ENCODE measurements around the gene MAL.

Gene MAL

GRCh38 chr2:94994914-94995552, 30.5 kb upstream of the MAL start:
- Histone ChIP-seq H4K20me1 (ENCODE audit: insufficient read depth, low read length, poor library complexity, severe bottlenecking) (no peaks in the 10 kb centered on the region), H3F3A (ENCODE audit: low read depth) (no peaks in the 10 kb centered on the region), H3K4me3 (ENCODE audit: low read length, poor library complexity, severe bottlenecking) (no peak overlapping the region), H3K4me2 (ENCODE audit: low read depth, low read length, poor library complexity, severe bottlenecking) (no peak overlapping the region), H3K79me2 (ENCODE audit: insufficient read depth, low read length) (no peaks in the 10 kb centered on the region), H3K4me1 (ENCODE audit: insufficient read depth, low read length, poor library complexity, severe bottlenecking) (no peaks in the 10 kb centered on the region), H3K9me3 (ENCODE audit: insufficient read depth, low read depth, low read length) (no peaks in the 10 kb centered on the region), H3K9ac (ENCODE audit: low read depth, low read length, poor library complexity, severe bottlenecking) (no peak overlapping the region), H3K9me2 (replicated peaks; ENCODE audit: low read depth, low read length) (no peaks in the 10 kb centered on the region), H3K36me3 (ENCODE audit: insufficient read depth, low read length) (no peaks in the 10 kb centered on the region), H2AFZ (ENCODE audit: low read length) (no peak overlapping the region), H3K27me3 (ENCODE audit: insufficient read depth, low read length, poor library complexity, severe bottlenecking) (no peaks in the 10 kb centered on the region)
- TF ChIP-seq CTCF (conservative IDR thresholded peaks at IDR 0.05; ENCODE audit: low read length) (no peak), EZH2phosphoT487 (IDR thresholded peaks at IDR 0.05; ENCODE audit: borderline replicate concordance) (no peak)

DNA sequence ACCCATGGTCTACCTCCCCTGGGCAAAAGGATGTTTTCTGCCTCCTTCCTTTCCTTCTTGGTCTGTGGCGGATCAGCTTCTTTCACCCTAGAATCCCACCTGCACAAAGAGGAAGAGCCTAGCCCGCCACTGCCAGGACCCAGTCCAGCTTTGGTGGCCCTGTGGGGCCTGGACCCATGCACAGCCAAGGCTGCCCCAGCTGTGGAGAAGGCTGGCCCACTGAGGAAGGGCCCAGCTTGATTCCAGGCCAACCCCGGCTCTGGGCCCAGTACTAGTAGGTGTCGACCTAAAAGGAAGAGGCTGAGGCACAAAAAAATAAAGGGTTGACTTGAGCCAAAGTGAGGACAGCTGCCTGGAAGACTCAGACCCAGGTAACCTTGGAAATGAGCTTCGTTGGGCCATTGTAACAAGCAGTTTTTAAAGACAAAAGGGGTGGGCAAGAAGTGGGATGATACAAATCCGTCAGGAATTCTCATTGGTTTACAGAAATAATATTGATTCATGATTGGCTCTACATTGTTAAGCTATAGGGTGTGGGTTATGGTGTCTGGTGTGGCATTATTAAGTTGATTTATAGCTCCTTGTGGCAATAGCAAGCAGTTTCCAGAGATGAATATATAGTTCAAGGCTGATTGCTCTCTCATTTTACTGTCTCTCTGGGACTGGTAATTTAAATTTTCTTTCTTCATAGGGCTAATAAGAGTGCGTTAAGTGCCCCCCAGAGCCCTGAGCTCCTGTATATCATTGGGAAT, 29.8 kb upstream of the MAL start:
- H2AFZ ChIP-seq (ENCODE audit: low read length) = no peak overlapping the region
- TF ChIP-seq CTCF (conservative IDR thresholded peaks at IDR 0.05; ENCODE audit: low read length) (no peak), EZH2phosphoT487 (IDR thresholded peaks at IDR 0.05; ENCODE audit: borderline replicate concordance) (no peak)
- H3K9me2 ChIP-seq (replicated peaks; ENCODE audit: low read depth, low read length) = no peaks in the 10 kb centered on the region
- no peaks in the 10 kb centered on the region for H3K4me1 ChIP-seq (ENCODE audit: insufficient read depth, low read length, poor library complexity, severe bottlenecking)
- no peaks in the 10 kb centered on the region for H3K27me3 ChIP-seq (ENCODE audit: insufficient read depth, low read length, poor library complexity, severe bottlenecking)
- no peaks in the 10 kb centered on the region for H3F3A ChIP-seq (ENCODE audit: low read depth)
- H3K4me2 ChIP-seq (ENCODE audit: low read depth, low read length, poor library complexity, severe bottlenecking) = no peak overlapping the region
- no peaks in the 10 kb centered on the region for H3K79me2 ChIP-seq (ENCODE audit: insufficient read depth, low read length)
- H4K20me1 ChIP-seq (ENCODE audit: insufficient read depth, low read length, poor library complexity, severe bottlenecking) = no peaks in the 10 kb centered on the region
- H3K9me3 ChIP-seq (ENCODE audit: insufficient read depth, low read depth, low read length) = no peaks in the 10 kb centered on the region
- H3K9ac ChIP-seq (ENCODE audit: low read depth, low read length, poor library complexity, severe bottlenecking) = no peak overlapping the region
- H3K4me3 ChIP-seq (ENCODE audit: low read length, poor library complexity, severe bottlenecking) = no peak overlapping the region
- H3K36me3 ChIP-seq (ENCODE audit: insufficient read depth, low read length) = no peaks in the 10 kb centered on the region

DNA sequence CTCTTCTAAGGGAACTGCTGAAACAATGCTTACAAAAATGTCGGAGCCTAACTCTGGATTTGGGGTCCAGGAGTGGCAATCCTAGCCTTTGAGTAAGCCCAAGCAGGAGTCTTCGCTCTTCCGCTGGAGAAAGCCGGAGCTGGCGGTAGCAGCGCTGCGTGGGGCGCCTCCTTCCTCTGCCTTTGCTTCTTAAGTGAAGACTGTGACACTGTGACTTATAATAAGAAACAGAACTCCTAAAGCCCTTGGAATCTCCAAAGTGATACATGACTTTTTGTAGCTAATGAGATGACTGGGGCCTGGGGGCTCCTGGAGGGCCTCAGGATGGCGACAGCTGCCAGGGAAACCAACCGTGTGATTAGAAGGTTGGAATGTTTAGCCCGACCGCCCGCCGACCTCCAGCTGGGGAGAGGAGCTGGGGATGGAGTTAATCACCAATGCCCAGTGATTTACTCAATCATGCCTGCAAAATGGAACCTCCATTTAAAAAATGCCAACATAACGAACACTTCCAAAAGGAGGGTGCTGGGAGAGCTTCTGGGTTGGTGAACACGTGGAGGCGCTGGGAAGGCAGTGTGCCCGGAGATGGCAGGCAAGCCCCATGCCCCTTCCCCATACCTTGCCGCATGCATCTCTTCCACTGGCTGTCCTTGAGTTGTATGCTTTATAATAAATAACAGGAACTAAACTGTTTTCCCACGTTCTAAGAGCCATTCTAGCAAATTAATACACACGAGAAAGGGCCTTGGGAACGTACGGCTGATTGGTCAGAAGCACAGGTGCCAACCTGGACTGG, 29.0 kb upstream of the MAL start:
- TF ChIP-seq EZH2phosphoT487 (IDR thresholded peaks at IDR 0.05; ENCODE audit: borderline replicate concordance) (no peak), CTCF (conservative IDR thresholded peaks at IDR 0.05; ENCODE audit: low read length) (no peak)
- no peaks in the 10 kb centered on the region for H3K9me3 ChIP-seq (ENCODE audit: insufficient read depth, low read depth, low read length)
- no peaks in the 10 kb centered on the region for H3K79me2 ChIP-seq (ENCODE audit: insufficient read depth, low read length)
- no peaks in the 10 kb centered on the region for H4K20me1 ChIP-seq (ENCODE audit: insufficient read depth, low read length, poor library complexity, severe bottlenecking)
- H3K4me3 ChIP-seq (ENCODE audit: low read length, poor library complexity, severe bottlenecking) = no peak overlapping the region
- H3F3A ChIP-seq (ENCODE audit: low read depth) = no peaks in the 10 kb centered on the region
- H3K9ac ChIP-seq (ENCODE audit: low read depth, low read length, poor library complexity, severe bottlenecking) = no peak overlapping the region
- no peaks in the 10 kb centered on the region for H3K36me3 ChIP-seq (ENCODE audit: insufficient read depth, low read length)
- H3K4me2 ChIP-seq (ENCODE audit: low read depth, low read length, poor library complexity, severe bottlenecking) = no peak overlapping the region
- no peaks in the 10 kb centered on the region for H3K4me1 ChIP-seq (ENCODE audit: insufficient read depth, low read length, poor library complexity, severe bottlenecking)
- no peak overlapping the region for H2AFZ ChIP-seq (ENCODE audit: low read length)
- no peaks in the 10 kb centered on the region for H3K27me3 ChIP-seq (ENCODE audit: insufficient read depth, low read length, poor library complexity, severe bottlenecking)
- H3K9me2 ChIP-seq (replicated peaks; ENCODE audit: low read depth, low read length) = no peaks in the 10 kb centered on the region
